ENCODE data around the gene CYB5RL.
A peak's percentile ranks its signal among the peaks of the same experiment; 100 is the strongest.

The CYB5RL gene

DNA sequence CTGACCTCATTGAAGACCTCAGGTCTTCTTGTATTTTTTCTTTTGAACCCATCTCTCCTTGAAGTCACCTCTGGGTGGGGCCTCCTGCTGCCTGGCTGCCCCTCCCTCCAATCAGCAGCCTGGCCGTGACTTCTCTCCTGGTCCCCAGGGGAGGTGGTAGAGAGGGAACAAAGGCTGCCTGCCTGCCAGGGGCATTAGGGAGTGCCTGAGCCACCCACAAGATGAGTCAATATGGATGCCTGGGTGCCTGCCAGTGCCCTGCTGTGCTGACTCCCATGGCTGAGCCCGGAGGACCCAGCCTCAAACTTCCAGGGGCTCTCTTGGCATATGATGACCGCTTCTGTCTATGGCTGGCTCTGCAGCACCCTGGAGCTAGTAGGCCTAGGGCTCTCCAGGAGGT, 41.8 kb downstream of the CYB5RL start:
- DNase-seq: no peak

DNA sequence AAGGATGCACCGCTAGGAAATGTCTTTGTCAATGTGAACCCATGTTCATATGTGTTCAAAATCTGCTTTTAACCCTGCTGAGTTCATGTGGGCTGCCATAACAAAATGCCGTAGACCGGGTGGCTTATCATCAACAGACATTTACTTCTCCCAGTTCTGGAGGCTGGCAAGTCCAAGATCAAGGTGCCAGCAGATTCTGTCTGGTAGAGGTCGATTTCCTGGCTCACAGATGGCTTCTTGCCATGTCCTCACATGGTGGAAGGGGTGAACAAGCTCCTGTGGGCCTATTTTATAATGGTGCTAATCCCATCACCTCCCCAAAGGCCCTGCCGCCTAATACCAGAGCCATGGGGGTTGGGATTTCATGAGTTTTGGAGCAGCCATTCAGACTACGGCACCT, 42.4 kb downstream of the CYB5RL start:
- DNase-seq: no peak

DNA sequence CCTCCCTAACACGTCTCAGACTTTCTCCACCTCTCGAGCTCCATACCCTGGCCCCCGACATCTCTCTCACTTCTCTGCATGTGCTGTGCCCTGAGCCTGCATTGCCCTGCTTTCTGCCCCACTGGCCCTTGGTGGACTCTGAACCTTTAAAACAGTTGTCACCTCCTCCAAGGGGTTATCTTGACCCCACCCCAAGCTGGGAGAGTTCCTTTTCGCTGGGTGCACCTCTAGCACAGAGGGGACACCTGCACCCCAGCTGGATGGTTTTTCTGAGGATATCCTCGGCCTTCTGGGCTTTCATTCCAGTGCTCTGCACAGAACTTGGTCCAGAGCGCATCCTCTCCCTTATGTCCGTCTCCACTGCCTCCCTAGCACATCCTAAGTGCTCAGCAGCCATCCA, 42.8 kb downstream of the CYB5RL start:
- no peak for DNase-seq

- no peak for DNase-seq
Measured at GRCh38 chr1:54156201-54156600, 43.6 kb downstream of the CYB5RL start.

- peak; percentile 77 for DNase-seq
Measured at GRCh38 chr1:54153535-54154439, 46.0 kb downstream of the CYB5RL start.

DNA sequence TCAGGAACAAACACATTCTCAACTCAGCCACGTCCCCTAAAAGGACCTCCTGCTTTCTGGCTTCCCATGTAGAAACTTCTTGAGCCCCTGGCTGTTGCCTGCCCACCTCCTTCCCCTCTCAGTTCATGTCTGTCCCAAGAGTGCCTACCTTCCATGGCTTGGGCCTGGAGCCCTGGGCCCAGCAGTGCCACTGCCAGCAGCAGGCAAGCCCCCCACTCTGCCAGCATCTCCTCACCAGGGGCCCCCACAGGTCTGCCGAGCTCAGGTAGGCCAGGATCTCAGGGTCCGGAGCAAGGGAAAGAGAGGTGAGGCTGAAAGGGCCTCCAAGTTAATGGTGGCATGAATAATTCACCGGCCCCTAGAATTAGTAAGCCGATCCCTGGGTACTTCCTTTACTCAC, 47.1 kb downstream of the CYB5RL start, which contains the start of gene CDCP2:
Gene CDCP2, minus strand, starts transcription at position 305 of the 400 bp plus-strand sequence. Its CDS starts 78 bp downstream, at position 227.
- no peak for DNase-seq

DNA sequence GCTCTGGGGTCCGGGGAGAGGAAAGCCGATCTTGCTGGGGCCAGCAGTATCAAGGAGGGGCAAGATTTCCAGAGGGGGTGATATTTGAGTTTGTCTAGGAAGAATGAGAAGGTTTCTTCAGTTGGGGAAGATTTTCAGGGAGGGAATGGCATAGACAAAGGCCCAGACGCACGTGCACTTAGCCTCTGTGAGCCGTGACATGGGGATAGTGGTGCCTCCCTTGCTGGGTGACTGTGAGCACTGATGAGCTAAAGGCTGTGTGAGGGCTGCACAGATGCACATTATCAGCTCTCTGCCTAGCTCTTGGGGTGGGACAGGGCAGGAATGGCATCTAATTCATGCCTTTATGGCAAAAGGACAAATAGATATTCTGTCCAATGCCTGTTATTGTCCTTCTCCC, 48.8 kb downstream of the CYB5RL start:
- no peak for DNase-seq
